ENCODE measurements around the gene SLC1A4. TPM values are rescaled to one million over a fixed set of nuclear protein-coding genes. Genes with fewer than 3 reads are reported as not detected.

Gene SLC1A4

DNA sequence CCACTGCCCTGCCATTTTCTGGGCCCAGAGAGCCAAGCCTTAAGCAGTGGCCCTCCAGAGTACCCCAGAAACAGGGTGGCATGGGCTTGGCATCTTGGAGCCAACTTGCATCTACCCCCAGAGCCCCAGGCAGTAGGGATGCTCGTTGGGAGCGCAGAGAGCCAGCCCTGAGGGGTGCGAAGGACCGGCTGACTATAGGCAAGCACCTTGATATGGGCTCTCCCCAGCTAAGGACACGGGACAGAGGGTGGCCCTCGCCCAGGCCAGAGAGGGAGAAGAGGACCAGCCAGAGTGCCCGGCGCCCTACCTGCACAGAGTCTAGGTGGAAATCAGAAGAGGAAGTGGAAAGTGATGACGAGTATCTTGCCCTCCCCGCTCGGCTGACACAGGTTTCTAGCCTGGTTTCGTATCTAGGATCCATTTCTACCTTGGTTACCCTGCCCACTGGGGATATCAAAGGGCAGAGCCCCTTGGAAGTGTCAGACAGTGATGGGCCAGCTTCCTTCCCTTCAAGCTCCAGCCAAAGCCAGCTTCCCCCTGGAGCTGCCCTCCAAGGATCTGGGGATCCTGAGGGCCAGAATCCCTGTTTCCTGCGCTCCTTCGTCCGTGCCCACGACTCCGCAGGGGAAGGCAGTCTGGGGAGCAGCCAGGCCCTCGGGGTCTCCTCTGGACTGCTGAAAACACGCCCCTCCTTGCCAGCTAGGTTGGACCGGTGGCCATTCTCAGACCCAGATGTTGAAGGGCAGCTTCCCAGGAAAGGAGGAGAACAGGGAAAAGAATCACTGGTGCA is 83.2 kb downstream of the SLC1A4 start:
- H3K4me2 ChIP-seq (ENCODE audit: low read length): no peak overlapping the region
- peaks cover 54% of the 10 kb centered on the region for H3K36me3 ChIP-seq (ENCODE audit: insufficient read depth, low read length)
- H3K9me3 ChIP-seq (replicated peaks; ENCODE audit: low read length): no peaks in the 10 kb centered on the region
- no peaks in the 10 kb centered on the region for H3K27me3 ChIP-seq (ENCODE audit: control insufficient read depth, insufficient read depth, low read length)
- H3K4me1 ChIP-seq (ENCODE audit: control insufficient read depth, insufficient read depth, low read length): peaks cover 38% of the 10 kb centered on the region
- H3K9ac ChIP-seq (ENCODE audit: low read depth, low read length): no peak overlapping the region
- H3K4me3 ChIP-seq (ENCODE audit: low read length): no peak overlapping the region

Small RNAs within 50 kb of the gene (small RNA-seq; reads per million reads assigned to genes)
- not detected for gene RNU6-548P

Data from skeletal muscle satellite cell (primary cell).